WTC11 (cell line): ENCODE data around the gene SIPA1L3.

Source experiments
- CBFB ChIP-seq: sonication (generic); formaldehyde crosslinking; IDR thresholded peaks from 2 replicates; pipeline ENCODE4 v1.8.1; 2022; ENCODE audit warnings: mild to moderate bottlenecking, low read depth, missing genetic modification reagents
- CREB1 ChIP-seq: sonication (generic); formaldehyde crosslinking; IDR thresholded peaks from 2 replicates; pipeline ENCODE4 v1.8.0; 2023; ENCODE audit warnings: mild to moderate bottlenecking, missing genetic modification reagents
- FOXP1 ChIP-seq: sonication (generic); formaldehyde crosslinking; IDR thresholded peaks from 2 replicates; pipeline ENCODE4 v1.8.0; 2022; ENCODE audit warnings: missing genetic modification reagents, mild to moderate bottlenecking, moderate library complexity, borderline replicate concordance
- IRF2 ChIP-seq: sonication (generic); formaldehyde crosslinking; IDR thresholded peaks from 2 replicates; pipeline ENCODE4 v1.8.0; 2022; ENCODE audit warnings: low read depth, missing genetic modification reagents, borderline replicate concordance
- NR3C1 ChIP-seq: sonication (generic); formaldehyde crosslinking; conservative IDR thresholded peaks from 2 replicates; pipeline ENCODE4 v1.8.1; 2023; ENCODE audit warnings: low read depth, mild to moderate bottlenecking, missing genetic modification reagents
- PRDM15 ChIP-seq: sonication (generic); formaldehyde crosslinking; IDR thresholded peaks from 2 replicates; pipeline ENCODE4 v1.8.0; 2022; ENCODE audit warnings: missing genetic modification reagents
- SP1 ChIP-seq: sonication (generic); formaldehyde crosslinking; conservative IDR thresholded peaks from 2 replicates; pipeline ENCODE4 v1.8.1; 2022; ENCODE audit warnings: missing genetic modification reagents
- TCF7 ChIP-seq: sonication (generic); formaldehyde crosslinking; IDR thresholded peaks from 2 replicates; pipeline ENCODE4 v1.8.0; 2022; ENCODE audit warnings: mild to moderate bottlenecking, low read depth, missing genetic modification reagents, moderate library complexity
- ZNF232 ChIP-seq: sonication (generic); formaldehyde crosslinking; IDR thresholded peaks from 2 replicates; pipeline ENCODE4 v1.8.0; 2022; ENCODE audit warnings: mild to moderate bottlenecking, missing genetic modification reagents
- ZNF317 ChIP-seq: sonication (generic); formaldehyde crosslinking; IDR thresholded peaks from 2 replicates; pipeline ENCODE4 v1.8.1; 2023; ENCODE audit warnings: low read depth, mild to moderate bottlenecking, moderate library complexity, missing genetic modification reagents, borderline replicate concordance
- TF ChIP-seq, protein P1 (sequence below): sonication (generic); formaldehyde crosslinking; IDR thresholded peaks from 2 replicates; pipeline ENCODE4 v1.8.0; 2023; ENCODE audit warnings: missing genetic modification reagents, mild to moderate bottlenecking, borderline replicate concordance
- TF ChIP-seq, protein P2 (sequence below): fragments of 200-600 bp; IDR thresholded peaks from 2 replicates; pipeline ENCODE4 v1.8.0; 2022; ENCODE audit warnings: antibody characterized with exemption

DNA sequence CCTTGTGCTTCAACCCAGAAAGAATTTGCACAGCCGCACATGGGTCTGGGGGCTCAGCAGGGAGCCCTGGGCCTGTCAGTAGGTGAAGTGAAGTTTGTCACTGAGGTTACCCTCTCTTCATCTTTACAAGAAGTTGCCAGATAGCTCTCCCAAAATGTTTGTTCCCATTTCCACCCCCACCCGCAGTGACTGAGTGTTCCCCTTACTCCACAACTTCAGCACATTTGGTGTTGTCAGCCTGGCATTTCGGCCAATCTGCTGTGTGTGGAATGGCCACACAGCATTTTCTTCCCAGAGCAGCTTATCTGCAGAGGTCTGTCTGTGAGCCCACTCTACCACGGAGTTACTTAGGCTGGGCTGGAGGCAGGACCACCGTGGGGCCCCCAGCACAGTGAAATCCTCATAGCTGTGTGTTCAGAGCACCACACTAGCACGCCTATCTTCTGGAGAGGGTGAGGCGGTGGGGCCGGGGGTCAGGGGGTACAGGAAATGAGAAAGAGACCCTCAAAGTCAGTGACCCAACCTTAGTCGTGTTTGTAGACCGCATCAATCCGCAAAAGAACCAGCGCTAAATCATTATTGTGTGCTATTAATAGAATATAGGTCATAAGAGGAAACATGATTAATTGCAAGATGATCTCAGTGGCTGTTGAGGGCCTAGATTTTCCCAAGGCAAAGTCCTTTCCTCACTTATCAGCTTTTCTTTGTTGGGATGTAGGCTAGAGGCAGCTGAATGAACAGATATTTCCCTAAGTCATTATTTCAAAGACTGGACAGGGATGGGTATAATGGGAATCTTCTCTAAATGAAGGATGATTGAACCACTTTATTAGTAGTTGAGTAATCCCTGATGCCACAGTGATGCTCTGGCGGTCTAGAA is 116.0 kb downstream of the SIPA1L3 start:
- TF ChIP-seq, protein P1, sequence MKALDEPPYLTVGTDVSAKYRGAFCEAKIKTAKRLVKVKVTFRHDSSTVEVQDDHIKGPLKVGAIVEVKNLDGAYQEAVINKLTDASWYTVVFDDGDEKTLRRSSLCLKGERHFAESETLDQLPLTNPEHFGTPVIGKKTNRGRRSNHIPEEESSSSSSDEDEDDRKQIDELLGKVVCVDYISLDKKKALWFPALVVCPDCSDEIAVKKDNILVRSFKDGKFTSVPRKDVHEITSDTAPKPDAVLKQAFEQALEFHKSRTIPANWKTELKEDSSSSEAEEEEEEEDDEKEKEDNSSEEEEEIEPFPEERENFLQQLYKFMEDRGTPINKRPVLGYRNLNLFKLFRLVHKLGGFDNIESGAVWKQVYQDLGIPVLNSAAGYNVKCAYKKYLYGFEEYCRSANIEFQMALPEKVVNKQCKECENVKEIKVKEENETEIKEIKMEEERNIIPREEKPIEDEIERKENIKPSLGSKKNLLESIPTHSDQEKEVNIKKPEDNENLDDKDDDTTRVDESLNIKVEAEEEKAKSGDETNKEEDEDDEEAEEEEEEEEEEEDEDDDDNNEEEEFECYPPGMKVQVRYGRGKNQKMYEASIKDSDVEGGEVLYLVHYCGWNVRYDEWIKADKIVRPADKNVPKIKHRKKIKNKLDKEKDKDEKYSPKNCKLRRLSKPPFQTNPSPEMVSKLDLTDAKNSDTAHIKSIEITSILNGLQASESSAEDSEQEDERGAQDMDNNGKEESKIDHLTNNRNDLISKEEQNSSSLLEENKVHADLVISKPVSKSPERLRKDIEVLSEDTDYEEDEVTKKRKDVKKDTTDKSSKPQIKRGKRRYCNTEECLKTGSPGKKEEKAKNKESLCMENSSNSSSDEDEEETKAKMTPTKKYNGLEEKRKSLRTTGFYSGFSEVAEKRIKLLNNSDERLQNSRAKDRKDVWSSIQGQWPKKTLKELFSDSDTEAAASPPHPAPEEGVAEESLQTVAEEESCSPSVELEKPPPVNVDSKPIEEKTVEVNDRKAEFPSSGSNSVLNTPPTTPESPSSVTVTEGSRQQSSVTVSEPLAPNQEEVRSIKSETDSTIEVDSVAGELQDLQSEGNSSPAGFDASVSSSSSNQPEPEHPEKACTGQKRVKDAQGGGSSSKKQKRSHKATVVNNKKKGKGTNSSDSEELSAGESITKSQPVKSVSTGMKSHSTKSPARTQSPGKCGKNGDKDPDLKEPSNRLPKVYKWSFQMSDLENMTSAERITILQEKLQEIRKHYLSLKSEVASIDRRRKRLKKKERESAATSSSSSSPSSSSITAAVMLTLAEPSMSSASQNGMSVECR = no peak
- TF ChIP-seq, protein P2, sequence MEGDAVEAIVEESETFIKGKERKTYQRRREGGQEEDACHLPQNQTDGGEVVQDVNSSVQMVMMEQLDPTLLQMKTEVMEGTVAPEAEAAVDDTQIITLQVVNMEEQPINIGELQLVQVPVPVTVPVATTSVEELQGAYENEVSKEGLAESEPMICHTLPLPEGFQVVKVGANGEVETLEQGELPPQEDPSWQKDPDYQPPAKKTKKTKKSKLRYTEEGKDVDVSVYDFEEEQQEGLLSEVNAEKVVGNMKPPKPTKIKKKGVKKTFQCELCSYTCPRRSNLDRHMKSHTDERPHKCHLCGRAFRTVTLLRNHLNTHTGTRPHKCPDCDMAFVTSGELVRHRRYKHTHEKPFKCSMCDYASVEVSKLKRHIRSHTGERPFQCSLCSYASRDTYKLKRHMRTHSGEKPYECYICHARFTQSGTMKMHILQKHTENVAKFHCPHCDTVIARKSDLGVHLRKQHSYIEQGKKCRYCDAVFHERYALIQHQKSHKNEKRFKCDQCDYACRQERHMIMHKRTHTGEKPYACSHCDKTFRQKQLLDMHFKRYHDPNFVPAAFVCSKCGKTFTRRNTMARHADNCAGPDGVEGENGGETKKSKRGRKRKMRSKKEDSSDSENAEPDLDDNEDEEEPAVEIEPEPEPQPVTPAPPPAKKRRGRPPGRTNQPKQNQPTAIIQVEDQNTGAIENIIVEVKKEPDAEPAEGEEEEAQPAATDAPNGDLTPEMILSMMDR = no peak
- TF ChIP-seq CBFB (CRISPR knock-in tag) (no peak), ZNF317 (CRISPR knock-in tag) (no peak), IRF2 (CRISPR knock-in tag) (no peak), PRDM15 (CRISPR knock-in tag) (no peak), CREB1 (CRISPR knock-in tag) (no peak), TCF7 (CRISPR knock-in tag) (no peak), FOXP1 (CRISPR knock-in tag) (no peak), ZNF232 (CRISPR knock-in tag) (no peak), NR3C1 (CRISPR knock-in tag) (no peak), SP1 (CRISPR knock-in tag) (no peak)
